GM19351 (cell line): ENCODE measurements around the gene LCE1A.

Experiments used
- ATAC-seq: cut with Tn5 transposase; IDR thresholded peaks from one replicate; pipeline ENCODE4 v1.9.1; 2021; ENCODE audit warnings: mild to moderate bottlenecking, moderate library complexity; ENCODE audit not compliant: unreplicated experiment

LCE1A gene

GRCh38 chr1:152869808-152870419 lies 42.6 kb downstream of the LCE1A start:
- ATAC-seq, result peak; percentile 64

- ATAC-seq, result no peak
Measured at GRCh38 chr1:152870831-152871730, 43.8 kb downstream of the LCE1A start.

- ATAC-seq, result peak; percentile 74
Measured at GRCh38 chr1:152871731-152872126, 44.5 kb downstream of the LCE1A start.

- ATAC-seq, result no peak
Measured at GRCh38 chr1:152873495-152873894, 46.2 kb downstream of the LCE1A start.

GRCh38 chr1:152876827-152877226 lies 49.6 kb downstream of the LCE1A start:
- no peak for ATAC-seq
